Measurements from ENCODE around the gene REEP1.

REEP1 gene

GRCh38 chr2:86232373-86232784 lies 105.0 kb downstream of the REEP1 start:
- TF ChIP-seq ZNF449 (tag by site-specific recombination; IDR thresholded peaks at IDR 0.05) (no peak), MZF1 (tag by site-specific recombination; IDR thresholded peaks at IDR 0.05; ENCODE audit: borderline replicate concordance) (no peak), ZBTB6 (tag by site-specific recombination; IDR thresholded peaks at IDR 0.05) (no peak), ZNF354C (tag by site-specific recombination; IDR thresholded peaks at IDR 0.05; ENCODE audit: borderline replicate concordance, low read depth) (no peak), WT1 (tag by site-specific recombination; IDR thresholded peaks at IDR 0.05) (no peak), SCRT2 (tag by site-specific recombination; IDR thresholded peaks at IDR 0.05) (0 out of 2 replicates have a peak, but pooled peaks have one; percentile 6), ZNF248 (tag by site-specific recombination; IDR thresholded peaks at IDR 0.05) (no peak), SALL2 (tag by site-specific recombination; IDR thresholded peaks at IDR 0.05; ENCODE audit: borderline replicate concordance) (no peak), ZBTB11 (tag by site-specific recombination; conservative IDR thresholded peaks at IDR 0.05; ENCODE audit: low read depth) (no peak)
- no peaks in the 10 kb centered on the region for H3K9me3 ChIP-seq (ENCODE audit: control insufficient read depth, insufficient read depth, low read depth, low read length)
- no peak overlapping the region for H3K27ac ChIP-seq (ENCODE audit: extremely low read depth, low read depth, low read length)
- H3K4me1 ChIP-seq (ENCODE audit: control insufficient read depth, insufficient read depth, low read length): no peaks in the 10 kb centered on the region; the same call in 1 of the 2 replicates
- ChIA-PET CTCF (interaction anchor here (2.3 kb wide), 1 partner anchor 11 kb away, joined by 16 read pairs; no protein-coding TSS in a partner anchor), POLR2A (no interaction called here)
- H3K4me3 ChIP-seq (ENCODE audit: low read depth, low read length): no peak overlapping the region
- H3K36me3 ChIP-seq (ENCODE audit: control insufficient read depth in 2 of 2, insufficient read depth in 1 of 2, low read length in 2 of 2): no peaks in the 10 kb centered on the region

- H3K36me3 ChIP-seq (ENCODE audit: control insufficient read depth in 2 of 2, insufficient read depth in 1 of 2, low read length in 2 of 2): no peaks in the 10 kb centered on the region
- CTCF ChIA-PET: interaction anchor here (2.3 kb wide), 1 partner anchor 11 kb away, joined by 16 read pairs; no protein-coding TSS in a partner anchor
- H3K4me3 ChIP-seq (ENCODE audit: low read depth, low read length): no peak overlapping the region
- POLR2A ChIA-PET: no interaction called here
- no peak for TF ChIP-seq ZNF16 (tag by site-specific recombination; IDR thresholded peaks at IDR 0.05; ENCODE audit: low read depth)
- TF ChIP-seq SCRT1 (tag by site-specific recombination; IDR thresholded peaks at IDR 0.05; ENCODE audit: borderline replicate concordance): peak; percentile 54; the same call in 1 of the 2 replicates
- TF ChIP-seq ZBTB6 (tag by site-specific recombination; IDR thresholded peaks at IDR 0.05): no peak
- peak; percentile 71 for TF ChIP-seq SCRT2 (tag by site-specific recombination; IDR thresholded peaks at IDR 0.05)
- TF ChIP-seq PRDM10 (tag by site-specific recombination; IDR thresholded peaks at IDR 0.05): no peak
- TF ChIP-seq ZFP69B (tag by site-specific recombination; IDR thresholded peaks at IDR 0.05): no peak
- no peaks in the 10 kb centered on the region; the same call in 1 of the 2 replicates for H3K4me1 ChIP-seq (ENCODE audit: control insufficient read depth, insufficient read depth, low read length)
- H3K27ac ChIP-seq (ENCODE audit: extremely low read depth, low read depth, low read length): no peak overlapping the region
- no peaks in the 10 kb centered on the region for H3K9me3 ChIP-seq (ENCODE audit: control insufficient read depth, insufficient read depth, low read depth, low read length)
Observed at GRCh38 chr2:86231680-86232372, 105.6 kb downstream of the REEP1 start.

All from HEK293 (cell line).